ENCODE measurements around the gene SLC25A1. TPM values are rescaled to one million over a fixed set of nuclear protein-coding genes. Genes with fewer than 3 reads are reported as not detected.

Gene SLC25A1
- total and polyA plus RNA-seq, 2 of the 8 experiments (the other 6 are each of a cell fraction or from before 2014, with no cell fraction given) = 110 to 148 TPM

- Histone ChIP-seq H3K23me2 (ENCODE audit: low read depth, low read length) (peaks cover 17% of the 10 kb centered on the region), H2BK15ac (ENCODE audit: low read length) (no peak overlapping the region; the same call in 1 of the 2 replicates), H2BK12ac (ENCODE audit: low read depth, low read length) (peak overlapping the region; percentile 75), H3K23ac (ENCODE audit: insufficient read length) (no peak overlapping the region), H3K4me2 (ENCODE audit: insufficient read depth in 1 of 2, low read depth in 2 of 2, low read length in 2 of 2) (peak overlapping the region; percentile 46 to 95; a peak in 2 of 4 replicates), H3K79me2 (ENCODE audit: control insufficient read depth in 1 of 2, insufficient read depth in 2 of 2, low read length in 2 of 2) (peaks cover 5 to 31% of the 10 kb centered on the region in 2 experiments; a peak in 3 of 4 replicates), H2AK5ac (ENCODE audit: low read depth, low read length) (peak overlapping the region; percentile 84), H2BK120ac (replicated peaks; ENCODE audit: low read depth, low read length) (no peak overlapping the region), H3K79me1 (ENCODE audit: low read depth, low read length) (peaks cover 18% of the 10 kb centered on the region), H2AFZ (ENCODE audit: low read length) (no peak overlapping the region), H3K18ac (ENCODE audit: extremely low read depth, low read length) (peak overlapping the region; percentile 32), H3K56ac (replicated peaks; ENCODE audit: insufficient read length, low read depth, low read length) (no peak overlapping the region), H4K20me1 (replicated peaks in 1 of 2; ENCODE audit: control insufficient read depth in 1 of 2, insufficient read depth in 2 of 2, low read length in 2 of 2) (peaks cover 4 to 32% of the 10 kb centered on the region in 2 experiments), H3K27me3 (replicated peaks in 1 of 4; ENCODE audit: control insufficient read depth in 3 of 4, extremely low read depth in 1 of 4, insufficient read depth in 3 of 4, low read length in 3 of 4) (peaks cover 11 to 18% (median 15%) of the 10 kb centered on the region in 4 experiments), H3K14ac (ENCODE audit: insufficient read length) (no peak overlapping the region), H4K91ac (replicated peaks; ENCODE audit: insufficient read length, low read length) (no peak overlapping the region), H3K36me3 (ENCODE audit: control insufficient read depth in 2 of 4, insufficient read depth in 4 of 4, low read length in 3 of 4) (peaks cover 0 to 9% (median 0%) of the 10 kb centered on the region in 4 experiments; a peak in 2 of 8 replicates), H2BK20ac (ENCODE audit: low read length) (no peak overlapping the region), H3K4ac (replicated peaks; ENCODE audit: insufficient read length, low read depth, low read length) (no peak overlapping the region), H3K4me3 (ENCODE audit: extremely low read depth in 1 of 4, insufficient read depth in 2 of 4, low read depth in 3 of 4, low read length in 4 of 4) (no peak overlapping the region), H4K8ac (ENCODE audit: extremely low read depth, insufficient read depth, low read length) (peak overlapping the region; percentile 76), H3K9ac (replicated peaks in 1 of 4; ENCODE audit: extremely low read depth in 1 of 4, low read depth in 3 of 4, low read length in 3 of 4) (peak overlapping the region in 2 of 4 experiments; percentile 20 to 22; a peak in 3 of 7 replicates), H4K5ac (ENCODE audit: insufficient read length, low read depth, low read length) (no peak overlapping the region), H2BK5ac (ENCODE audit: low read depth, low read length) (peak overlapping the region; percentile 90), H3K4me1 (replicated peaks in 1 of 4; ENCODE audit: control insufficient read depth in 3 of 4, insufficient read depth in 4 of 4, low read length in 3 of 4) (peaks cover 0 to 48% (median 34%) of the 10 kb centered on the region in 4 experiments; a peak in 6 of 7 replicates), H3K9me3 (ENCODE audit: insufficient read depth in 2 of 2, low read depth in 1 of 2, low read length in 1 of 2) (no peaks in the 10 kb centered on the region), H3K27ac (ENCODE audit: low read depth, low read length) (peak overlapping the region; percentile 59; the same call in 1 of the 2 replicates)
- POLR2A ChIA-PET (ENCODE audit: partially characterized antibody) = interaction anchor here (0.8 to 2.2 kb wide), 8 partner anchors 9 to 306 kb away, joined by 3 to 15 read pairs (median 4); partner anchors contain the start of genes CDC45, DGCR2 and HIRA
- DNase-seq (ENCODE audit: low read depth in 1 of 2, low spot score in 2 of 2) (peak; percentile 49 to 64), FAIRE-seq (no peak)
- CTCF ChIA-PET (ENCODE audit: partially characterized antibody) = interaction anchor here (0.7 to 3.7 kb wide), 2 partner anchors 8 to 29 kb away, joined by 3 to 28 read pairs; partner anchors contain the start of gene ESS2
- WGBS, 2 experiments (ENCODE audit: extremely low coverage in 1 of 2, insufficient coverage in 1 of 2, insufficient read length in 1 of 2, insufficient replicate concordance in 2 of 2, low coverage in 1 of 2, low lambda C conversion rate in 2 of 2, missing lambda C conversion rate in 1 of 2) = 59% methylated on average over 14 of the region's 14 CpGs; no CpG with 5 or more reads in 1 of the 2 experiments
- no peak for TF ChIP-seq RNF2 (IDR thresholded peaks at IDR 0.05; ENCODE audit: borderline replicate concordance, low read depth, low read length, missing control alignments, poor library complexity, severe bottlenecking)
- TF ChIP-seq SP4 (IDR thresholded peaks at IDR 0.05; ENCODE audit: low read length) = no peak
Observed at GRCh38 chr22:19174106-19175025, 4.2 kb downstream of the SLC25A1 start.

Data from H1 (cell line).